Stimulated activated naive CD8-positive, alpha-beta T cell treated with anti-CD3 and anti-CD28 coated beads, Interleukin-15, amount 100 ng/mL, for 72 hours (primary cell): ENCODE data around the gene LSAMP.

Experiments used
- ATAC-seq: fragments of 150-1000 bp; cut with Tn5 transposase; 2 replicates; pipeline ENCODE4 v1.10.0; 2021; ENCODE audit warnings: mild to moderate bottlenecking, moderate library complexity
- DNase-seq, 2 donors: peaks; one replicate each; pipeline ENCODE4 v3.0.0; 2021 to 2022
- H3K27ac Mint-ChIP-seq, 2 donors: one replicate each; pipeline ENCODE4 v1.8.0; 2022; ENCODE audit warnings: mild to moderate bottlenecking in 2 of 2, mixed read lengths in 2 of 2, moderate library complexity in 2 of 2
- H3K27me3 Mint-ChIP-seq: one replicate; pipeline ENCODE4 v1.8.0; 2022; ENCODE audit warnings: mixed read lengths
- H3K4me1 Mint-ChIP-seq: one replicate; pipeline ENCODE4 v1.8.0; 2022; ENCODE audit warnings: mild to moderate bottlenecking, mixed read lengths
- H3K4me3 Mint-ChIP-seq, 2 donors: one replicate each; pipeline ENCODE4 v1.8.0; 2022; ENCODE audit warnings: mild to moderate bottlenecking in 2 of 2, mixed read lengths in 2 of 2, moderate library complexity in 1 of 2
- H3K9me3 Mint-ChIP-seq, 2 donors: one replicate each; pipeline ENCODE4 v1.8.0; 2022; ENCODE audit warnings: mixed read lengths in 2 of 2

LSAMP gene

DNA sequence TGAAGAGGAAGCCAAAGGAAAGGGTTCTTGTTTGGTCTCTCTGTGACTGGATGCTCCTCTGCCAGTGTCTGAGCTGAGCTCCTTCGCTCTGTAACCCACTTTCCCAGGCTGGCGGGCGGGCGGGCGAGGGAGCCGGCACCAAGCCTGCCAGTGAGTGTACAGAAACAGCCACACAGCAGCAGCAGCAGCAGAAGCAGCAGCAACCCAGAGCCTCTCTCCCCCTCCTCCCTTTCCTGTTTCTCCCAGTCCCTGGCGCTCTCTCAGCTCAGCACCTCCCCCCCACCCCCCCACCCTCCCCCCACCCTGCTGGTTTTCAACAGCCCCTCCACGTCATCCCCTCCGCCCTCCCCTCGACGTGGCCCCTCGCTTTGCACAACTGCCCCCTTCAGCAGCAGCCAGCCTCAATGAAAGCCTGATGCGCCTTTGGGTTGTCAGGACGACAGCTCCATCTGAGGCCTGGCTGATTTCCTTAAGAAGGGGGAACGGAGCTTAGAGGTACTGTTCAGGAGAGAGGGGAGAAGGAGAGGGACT is at the start of gene LSAMP:
LSAMP (minus strand) TSS at position 177 of the 531 bp plus-strand sequence.
- DNase-seq (no peak), ATAC-seq (no peak)
- no peak within 1 kb of the TSS for H3K27ac Mint-ChIP-seq
- H3K4me3 Mint-ChIP-seq, result no peak within 1 kb of the TSS
- peaks cover 0 to 6% of the 10 kb centered on the region in 2 donors for H3K9me3 Mint-ChIP-seq
- peaks cover 23% of the 10 kb centered on the region for H3K27me3 Mint-ChIP-seq
- H3K4me1 Mint-ChIP-seq, result no peaks in the 10 kb centered on the region

DNA sequence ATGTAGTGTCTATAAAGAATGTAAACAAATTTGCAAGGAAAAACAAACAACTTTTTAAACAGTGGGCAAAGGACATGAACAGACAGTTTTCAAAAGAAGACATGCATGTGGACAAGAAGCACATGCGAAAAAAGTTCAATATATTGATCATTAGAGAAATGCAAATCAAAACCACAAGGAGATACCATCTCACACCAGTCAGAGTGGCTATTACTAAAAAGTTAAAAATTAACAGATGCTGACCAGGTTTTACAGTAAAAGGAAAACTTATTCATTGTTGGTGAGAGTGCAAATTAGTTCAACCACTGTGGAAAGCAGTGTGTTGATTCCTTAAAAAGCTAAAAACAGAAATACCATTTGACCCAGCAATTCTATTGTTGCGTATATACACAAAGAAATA is 47.1 kb upstream of the LSAMP start:
- no peak for DNase-seq
- Mint-ChIP-seq H3K27ac (no peak overlapping the region), H3K4me3 (no peak overlapping the region), H3K9me3 (peaks cover 22 to 32% of the 10 kb centered on the region in 2 donors), H3K27me3 (no peaks in the 10 kb centered on the region), H3K4me1 (no peaks in the 10 kb centered on the region)
- ATAC-seq, result no peak

DNA sequence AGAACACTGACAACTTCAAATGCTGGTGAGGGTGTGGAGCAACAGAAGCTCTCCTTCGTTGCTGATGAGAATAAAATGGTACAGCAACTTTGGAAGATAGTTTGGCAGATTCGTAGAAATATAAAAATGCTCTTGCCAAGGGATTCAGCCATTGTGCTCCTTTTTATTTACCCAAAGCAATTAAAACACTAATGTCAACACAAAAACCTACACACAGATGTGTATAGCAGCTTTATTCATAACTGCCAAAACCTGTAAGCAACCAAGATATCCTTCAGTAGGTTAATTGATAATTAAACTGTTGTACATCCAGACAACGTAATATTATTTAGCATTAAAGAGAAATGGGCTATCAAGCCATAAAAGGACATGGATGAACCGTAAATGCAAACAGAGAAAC is 37.8 kb upstream of the LSAMP start:
- Mint-ChIP-seq H3K4me1 (no peaks in the 10 kb centered on the region), H3K9me3 (peaks cover 7 to 28% of the 10 kb centered on the region in 2 donors), H3K4me3 (no peak overlapping the region), H3K27me3 (no peaks in the 10 kb centered on the region), H3K27ac (no peak overlapping the region)
- DNase-seq (no peak), ATAC-seq (no peak)

DNA sequence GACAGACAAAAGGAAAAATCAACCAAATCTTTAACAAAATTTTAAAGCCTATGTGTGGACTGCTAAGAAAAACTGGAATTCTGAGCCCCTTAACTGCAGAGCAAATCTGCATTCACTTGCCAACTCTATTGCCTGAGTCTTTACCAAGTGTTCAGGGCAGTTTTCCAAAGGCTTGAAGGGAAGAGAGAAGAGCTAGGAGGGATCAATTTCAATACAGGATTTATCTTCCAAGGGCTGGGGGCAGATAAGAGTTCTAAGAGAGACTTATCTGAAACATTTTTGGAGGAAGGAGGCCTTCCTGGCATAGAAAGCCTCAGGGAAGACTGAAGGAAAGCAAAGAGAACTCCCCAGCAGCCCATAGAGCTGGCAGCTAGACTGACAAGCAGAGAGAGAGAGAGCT is 31.4 kb upstream of the LSAMP start:
- Mint-ChIP-seq H3K27me3 (no peaks in the 10 kb centered on the region), H3K4me1 (no peaks in the 10 kb centered on the region), H3K4me3 (no peak overlapping the region), H3K27ac (no peak overlapping the region), H3K9me3 (peaks cover 15% of the 10 kb centered on the region in 2 donors)
- no peak for DNase-seq
- ATAC-seq, result no peak

DNA sequence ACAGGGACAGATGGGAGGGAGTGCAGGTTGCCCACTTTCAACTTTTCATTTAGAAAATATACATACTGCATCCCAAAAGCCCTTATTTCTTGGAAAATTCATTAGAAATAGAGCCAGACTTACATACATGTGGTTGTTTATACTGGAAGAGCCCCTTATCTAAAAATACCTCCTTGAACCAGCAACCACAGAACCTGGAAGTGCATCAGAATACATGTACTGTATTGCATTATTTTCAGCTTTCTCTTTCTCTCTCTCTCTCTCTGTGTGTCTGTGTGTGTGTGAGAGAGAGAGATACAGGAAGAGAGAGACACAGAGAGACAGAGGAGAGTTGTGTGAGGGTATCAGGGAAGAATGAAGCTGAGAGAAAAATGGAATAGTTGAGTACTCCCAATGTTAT is 29.5 kb upstream of the LSAMP start:
- Mint-ChIP-seq H3K27ac (no peak overlapping the region), H3K9me3 (peaks cover 13% of the 10 kb centered on the region in 2 donors), H3K27me3 (no peaks in the 10 kb centered on the region), H3K4me1 (no peaks in the 10 kb centered on the region), H3K4me3 (no peak overlapping the region)
- ATAC-seq (no peak), DNase-seq (no peak)

DNA sequence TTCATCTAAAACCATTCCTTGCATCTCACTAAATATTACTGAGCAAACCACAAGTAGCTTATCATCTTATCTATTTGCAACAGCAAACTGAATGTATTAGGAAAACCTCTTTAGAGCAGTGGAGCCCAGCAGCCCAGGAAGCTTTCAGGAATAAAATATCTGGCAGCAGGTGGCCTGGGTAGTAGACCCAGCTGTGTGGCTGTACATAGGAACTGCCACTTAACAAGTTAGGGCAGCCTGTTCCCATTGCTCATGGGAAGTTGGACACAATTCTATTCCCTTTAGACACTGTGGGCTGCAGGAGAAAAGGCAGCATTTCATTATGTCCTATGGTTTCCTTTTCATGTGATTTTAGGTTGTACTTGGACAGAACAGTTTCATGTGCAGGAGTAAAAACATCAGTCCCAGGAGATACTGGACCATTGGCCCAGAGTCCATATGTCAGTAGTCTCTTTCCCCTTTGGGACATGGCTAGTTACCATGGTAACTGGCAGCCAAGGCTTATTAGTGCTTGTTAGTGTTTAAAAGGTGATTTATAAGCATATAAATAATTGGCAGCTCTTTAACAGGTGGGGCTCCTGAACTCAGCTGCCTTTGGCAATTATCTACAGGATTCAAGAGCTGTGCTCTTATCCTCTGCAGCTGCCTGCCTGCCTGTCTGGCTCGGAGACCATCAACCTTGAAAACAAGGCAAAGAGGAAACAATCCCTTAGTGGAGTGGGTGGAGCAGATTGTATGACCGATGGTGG is 28.9 kb upstream of the LSAMP start:
- H3K4me1 Mint-ChIP-seq, result no peaks in the 10 kb centered on the region
- no peaks in the 10 kb centered on the region for H3K27me3 Mint-ChIP-seq
- ATAC-seq (no peak), DNase-seq (no peak)
- H3K27ac Mint-ChIP-seq, result no peak overlapping the region
- no peak overlapping the region for H3K4me3 Mint-ChIP-seq
- H3K9me3 Mint-ChIP-seq, result peaks cover 10% of the 10 kb centered on the region in 2 donors

DNA sequence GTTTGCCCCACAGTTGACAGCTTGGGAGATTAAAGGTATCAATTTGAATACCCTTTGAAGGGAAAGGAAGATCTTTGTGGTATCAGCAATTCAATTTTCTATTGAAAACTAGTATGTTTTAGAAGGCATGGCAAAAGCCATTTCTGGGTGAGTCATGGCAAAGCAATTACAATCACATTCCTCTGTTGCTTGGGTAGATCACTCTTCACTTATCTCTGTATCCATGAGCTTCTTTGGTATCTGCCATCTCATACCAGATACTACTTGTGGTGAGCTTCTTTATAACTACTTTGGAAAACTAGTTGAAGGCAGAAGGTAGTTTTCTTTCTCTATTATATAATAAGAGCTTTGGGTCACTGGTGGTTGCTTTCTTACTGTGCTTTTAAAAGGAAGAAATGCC is 28.3 kb upstream of the LSAMP start:
- H3K4me3 Mint-ChIP-seq, result no peak overlapping the region
- peaks cover 10% of the 10 kb centered on the region in 2 donors for H3K9me3 Mint-ChIP-seq
- no peaks in the 10 kb centered on the region for H3K27me3 Mint-ChIP-seq
- H3K4me1 Mint-ChIP-seq, result no peaks in the 10 kb centered on the region
- DNase-seq, result no peak
- no peak for ATAC-seq
- H3K27ac Mint-ChIP-seq, result no peak overlapping the region

DNA sequence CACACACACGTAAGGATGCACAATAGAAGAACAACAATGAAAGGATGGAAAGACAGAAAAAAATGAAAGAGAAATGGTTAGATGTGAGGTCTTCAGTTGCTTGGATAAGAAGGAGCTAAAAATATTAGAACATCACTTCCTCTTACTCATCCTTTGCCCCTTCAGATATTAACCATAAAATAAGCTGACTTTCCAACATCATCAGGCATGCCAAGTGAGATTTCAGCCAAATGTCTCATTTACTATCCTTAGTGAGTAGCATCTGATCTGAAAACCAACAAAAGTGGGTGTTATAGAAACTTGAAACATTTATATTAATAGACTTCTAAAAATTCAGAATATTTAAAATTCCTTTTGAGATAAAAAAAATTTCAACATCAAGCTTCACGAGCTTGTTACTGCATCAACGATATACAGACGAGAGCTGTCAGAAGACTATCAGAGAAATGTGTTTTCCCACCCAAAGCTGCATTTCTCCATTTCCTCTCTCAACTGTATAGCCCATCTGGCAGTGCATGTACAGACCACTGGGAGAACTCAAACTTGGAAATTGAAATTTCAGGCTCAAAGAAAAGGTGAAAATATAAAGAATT is 25.4 kb upstream of the LSAMP start:
- Mint-ChIP-seq H3K4me3 (no peak overlapping the region), H3K9me3 (peaks cover 0 to 5% of the 10 kb centered on the region in 2 donors)

DNA sequence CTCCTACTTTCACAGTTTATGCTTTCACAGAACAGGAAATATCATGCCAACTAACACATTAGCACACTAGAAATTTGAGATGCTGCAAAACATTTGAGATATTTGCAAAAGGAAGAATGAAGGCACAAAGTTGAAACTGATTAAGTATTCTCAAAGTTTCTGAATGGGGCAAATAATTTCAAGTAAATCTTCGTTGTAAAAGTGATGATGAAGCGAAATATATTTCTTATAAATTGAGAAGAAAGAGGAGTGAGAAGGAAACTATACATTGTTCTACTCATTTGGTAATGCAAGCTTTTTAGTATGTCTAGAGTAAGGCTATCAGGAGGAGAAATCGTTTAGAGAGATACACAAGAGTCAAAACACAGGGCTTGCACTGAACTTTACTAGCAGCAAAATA is 24.3 kb upstream of the LSAMP start:
- H3K4me1 Mint-ChIP-seq, result no peaks in the 10 kb centered on the region
- DNase-seq (no peak), ATAC-seq (no peak)
- H3K27ac Mint-ChIP-seq, result no peak overlapping the region
- H3K4me3 Mint-ChIP-seq, result no peak overlapping the region
- no peaks in the 10 kb centered on the region for H3K27me3 Mint-ChIP-seq
- H3K9me3 Mint-ChIP-seq, result no peaks in the 10 kb centered on the region

More for the DNA sequence above, 25.4 kb upstream of the LSAMP start:
- no peak for DNase-seq
- Mint-ChIP-seq H3K4me1 (no peaks in the 10 kb centered on the region), H3K27ac (no peak overlapping the region), H3K27me3 (no peaks in the 10 kb centered on the region)
- no peak for ATAC-seq

DNA sequence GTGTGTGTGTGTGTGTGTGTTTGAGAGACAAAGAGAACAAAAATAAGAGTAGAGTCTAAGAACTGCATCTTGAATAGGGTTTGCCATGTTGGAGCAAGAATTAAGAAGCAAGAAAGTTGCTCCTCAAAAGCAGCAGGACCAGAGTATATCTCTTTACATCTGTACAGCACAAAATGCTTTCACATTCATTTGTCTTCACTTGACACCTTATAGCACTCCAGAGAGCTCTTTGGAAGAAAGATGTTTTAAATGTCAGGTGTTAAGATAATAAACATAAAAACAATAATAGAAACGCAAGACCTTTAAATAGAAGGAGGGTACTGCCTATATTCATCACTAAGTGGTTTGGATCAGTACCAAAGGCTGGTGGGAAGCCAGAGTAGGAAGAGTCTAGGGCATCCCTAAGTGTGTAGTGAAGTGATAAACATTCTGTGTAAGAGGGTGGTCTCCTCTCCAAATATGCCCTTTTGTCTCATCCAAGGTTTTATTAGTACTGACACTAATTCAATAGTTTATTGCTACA is 19.1 kb upstream of the LSAMP start:
- Mint-ChIP-seq H3K4me3 (no peak overlapping the region), H3K27ac (no peak overlapping the region), H3K4me1 (no peaks in the 10 kb centered on the region), H3K27me3 (no peaks in the 10 kb centered on the region), H3K9me3 (peaks cover 8% of the 10 kb centered on the region in 2 donors)
- DNase-seq, result no peak
- ATAC-seq, result no peak

DNA sequence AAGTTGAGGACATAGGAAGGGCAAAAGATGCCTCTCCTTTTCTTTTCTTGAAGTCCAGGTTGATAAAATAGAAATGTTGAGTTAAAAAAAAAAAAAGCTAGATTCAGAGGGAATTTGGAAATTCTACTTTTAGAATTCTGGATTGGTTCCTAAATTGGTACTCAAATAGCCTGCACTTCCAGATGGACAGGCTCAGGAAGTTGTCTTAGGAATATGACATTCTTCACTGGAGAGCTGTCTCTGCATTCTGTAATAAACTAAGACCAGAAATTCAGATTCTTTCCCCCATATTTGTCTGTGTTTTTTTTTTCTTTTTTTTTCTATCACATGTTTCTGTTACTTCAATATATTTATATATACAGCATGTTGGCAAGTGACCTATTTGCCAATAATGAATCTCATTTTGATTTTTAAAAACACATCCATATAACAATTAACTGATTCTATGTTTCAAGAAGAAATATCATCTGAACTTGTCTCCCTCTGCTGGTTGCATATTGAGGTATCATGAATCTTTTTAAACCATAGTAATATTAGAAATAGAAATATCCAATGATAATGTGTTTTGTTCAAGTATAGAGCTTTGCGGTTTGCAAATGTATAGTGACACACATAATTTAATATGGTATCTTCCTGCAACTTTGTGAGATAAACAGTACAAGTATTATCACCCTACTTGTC is 8.5 kb upstream of the LSAMP start:
- Mint-ChIP-seq H3K9me3 (peaks cover 4 to 13% of the 10 kb centered on the region in 2 donors), H3K4me1 (no peaks in the 10 kb centered on the region), H3K27ac (no peak overlapping the region), H3K4me3 (no peak overlapping the region), H3K27me3 (no peaks in the 10 kb centered on the region)
- ATAC-seq (no peak), DNase-seq (no peak)

DNA sequence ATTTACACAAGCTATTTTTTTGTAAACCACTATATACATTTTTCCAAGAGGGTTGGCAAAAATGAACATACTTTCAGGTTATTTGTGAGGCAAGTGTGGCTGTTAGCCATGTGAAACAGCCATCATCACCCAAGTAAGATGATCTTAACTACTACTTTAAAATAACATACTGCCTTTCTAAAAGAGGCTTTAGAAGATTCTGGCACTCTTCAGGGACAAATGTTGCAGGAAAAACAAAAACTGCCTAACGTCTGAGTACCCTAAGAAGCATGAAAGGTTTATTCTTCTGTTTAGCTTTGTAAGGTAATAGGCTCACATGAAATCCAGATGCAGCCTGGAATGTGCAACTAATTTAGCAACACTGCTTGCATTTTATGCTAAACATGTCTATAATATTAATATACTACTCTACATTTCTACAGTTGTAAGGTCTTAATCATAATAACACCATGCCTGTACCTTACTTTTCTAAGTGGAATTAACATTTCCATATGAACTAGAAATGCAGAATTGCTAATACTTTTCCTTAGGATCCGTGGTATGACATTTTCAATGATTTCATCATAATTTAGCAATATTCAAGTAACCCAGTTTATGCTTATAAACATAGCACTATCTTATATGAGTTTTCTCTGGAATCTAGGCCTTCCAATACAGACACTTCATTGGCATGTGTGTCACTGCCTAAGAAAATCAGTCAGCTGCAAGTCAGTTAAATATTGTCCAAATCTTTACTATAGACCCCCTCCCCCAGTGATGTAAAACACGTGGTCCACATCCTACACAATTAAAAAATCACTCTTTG is 4.5 kb upstream of the LSAMP start:
- no peak overlapping the region for H3K27ac Mint-ChIP-seq
- H3K4me1 Mint-ChIP-seq, result no peaks in the 10 kb centered on the region
- no peak for DNase-seq
- no peak overlapping the region for H3K4me3 Mint-ChIP-seq
- peaks cover under 1 to 6% of the 10 kb centered on the region in 2 donors for H3K9me3 Mint-ChIP-seq
- peaks cover 17% of the 10 kb centered on the region for H3K27me3 Mint-ChIP-seq
- ATAC-seq, result no peak

DNA sequence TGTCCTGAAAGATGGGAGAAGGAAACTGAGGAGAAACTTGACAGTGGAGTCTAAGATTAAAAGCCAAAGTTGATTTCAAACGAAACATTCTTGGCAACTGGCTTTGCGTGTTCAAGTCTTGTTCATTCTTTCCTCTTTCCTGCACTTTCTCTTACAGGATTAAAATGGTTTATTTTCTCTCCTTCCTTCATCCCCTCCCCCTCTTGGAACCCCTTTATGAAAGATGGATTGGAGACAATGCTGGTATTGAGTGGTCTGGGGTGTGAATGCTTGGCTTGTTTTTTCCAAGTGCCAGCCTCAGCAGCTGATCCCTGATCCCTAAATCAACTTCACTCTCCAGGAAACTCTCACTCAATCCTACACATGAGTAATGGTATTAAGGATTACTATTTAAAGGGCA is 703 bp upstream of the LSAMP start:
- no peaks in the 10 kb centered on the region for H3K4me1 Mint-ChIP-seq
- ATAC-seq (no peak), DNase-seq (no peak)
- H3K9me3 Mint-ChIP-seq, result peaks cover 0 to 6% of the 10 kb centered on the region in 2 donors
- H3K27me3 Mint-ChIP-seq, result peaks cover 23% of the 10 kb centered on the region
- no peak overlapping the region for H3K4me3 Mint-ChIP-seq
- no peak overlapping the region for H3K27ac Mint-ChIP-seq

DNA sequence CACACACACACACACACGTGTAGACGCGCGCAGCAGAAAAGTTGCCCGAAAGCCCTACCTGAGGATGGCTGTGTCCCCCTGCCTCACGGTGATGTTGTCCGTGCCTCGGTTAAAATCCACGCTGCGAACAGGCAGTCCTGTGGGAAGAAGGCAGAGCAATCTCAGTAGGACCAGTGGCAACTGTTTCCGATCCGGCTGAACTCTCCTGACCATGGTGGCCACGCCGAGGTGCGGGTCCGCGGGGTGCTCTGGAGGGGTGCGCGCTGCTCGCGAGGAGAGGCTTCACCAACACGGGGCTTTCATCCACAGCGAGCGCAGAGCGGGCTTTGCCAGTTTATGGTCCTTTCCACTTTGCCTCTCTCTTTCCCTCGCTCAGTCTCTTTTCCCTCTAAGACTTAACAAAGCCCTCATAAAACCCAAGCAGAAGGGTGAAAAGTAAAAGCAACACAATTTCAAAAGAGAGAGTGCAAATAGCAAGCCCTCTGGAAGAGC is 422 bp downstream of the LSAMP start:
- H3K4me1 Mint-ChIP-seq, result no peaks in the 10 kb centered on the region
- H3K27ac Mint-ChIP-seq, result no peak overlapping the region
- no peak for DNase-seq
- H3K9me3 Mint-ChIP-seq, result peaks cover 0 to 6% of the 10 kb centered on the region in 2 donors
- H3K4me3 Mint-ChIP-seq, result no peak overlapping the region
- ATAC-seq, result no peak
- peaks cover 23% of the 10 kb centered on the region for H3K27me3 Mint-ChIP-seq

DNA sequence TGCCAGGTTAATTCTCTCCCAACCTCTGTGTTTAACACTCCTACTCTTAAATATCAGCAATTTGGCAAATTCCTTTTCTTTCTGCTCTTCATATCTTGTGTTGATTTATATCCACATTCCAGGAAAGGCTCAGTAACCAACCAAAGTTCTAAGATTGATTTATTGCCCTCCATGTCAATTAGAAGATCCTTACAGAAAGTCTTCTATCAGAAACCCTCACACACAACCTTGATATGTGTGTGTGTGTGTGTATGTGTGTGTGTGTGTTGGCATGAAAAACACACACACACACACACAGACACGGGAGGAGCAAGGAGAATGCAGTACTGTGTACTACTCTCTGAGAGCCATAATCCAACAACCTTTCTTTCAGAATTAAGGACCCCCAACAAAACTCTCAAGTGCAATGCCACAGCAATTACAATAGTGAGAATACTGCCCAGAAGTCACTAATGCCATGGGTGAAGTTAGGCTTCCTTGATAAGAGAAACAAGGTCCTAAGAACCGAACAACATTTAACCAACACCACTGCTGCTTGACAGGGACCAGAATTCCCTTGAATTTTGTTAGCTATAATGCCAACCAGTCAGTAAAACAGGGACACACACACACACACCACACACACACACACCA is 1.1 kb downstream of the LSAMP start:
- ATAC-seq (no peak), DNase-seq (no peak)
- Mint-ChIP-seq H3K27ac (no peak overlapping the region), H3K27me3 (peaks cover 23% of the 10 kb centered on the region), H3K4me1 (no peaks in the 10 kb centered on the region), H3K4me3 (no peak overlapping the region), H3K9me3 (peaks cover 0 to 6% of the 10 kb centered on the region in 2 donors)
